IMR-90 (cell line): ENCODE measurements around the gene PRLR. TPM values are rescaled to one million over a fixed set of nuclear protein-coding genes. Genes with fewer than 3 reads are reported as not detected.

ENCODE experiments used
- ATAC-seq: fragments of 200-7000 bp; cut with Tn5 transposase; 2 replicates; pipeline ENCODE4 v1.9.1; 2020; ENCODE audit warnings: low read depth, mild to moderate bottlenecking, moderate library complexity
- BruUV-seq: library from RNA; stranded (reverse); fragments of 400-500 nt; replicated peaks from 2 replicates; lab custom pipeline; 2021; lab: Mats Ljungman, UMichigan
- CTCF ChIA-PET: fragments of 300-600 bp; formaldehyde crosslinking; extraction: SDS; loops from one replicate; lab custom pipeline; 2021; ENCODE audit warnings: antibody characterized with exemption; lab: Yijun Ruan, JAX
- POLR2A ChIA-PET: fragments of 300-600 bp; sonication (Branson Sonifier 250); formaldehyde crosslinking; loops from one replicate; lab custom pipeline; 2022; ENCODE audit warnings: antibody characterized with exemption; ENCODE audit not compliant: unreplicated experiment; lab: Charles Lee
- DNase-seq: peaks from one replicate; pipeline ENCODE4 v3.0.0; 2013
- H2AFZ ChIP-seq: replicated peaks from 2 replicates; pipeline ENCODE3; 2013; ENCODE audit warnings: low read length, mild to moderate bottlenecking; ENCODE audit not compliant: poor library complexity
- H2AK5ac ChIP-seq: 2 replicates; pipeline ENCODE4 v1.6.1; 2013; ENCODE audit warnings: low read depth, low read length, inconsistent platforms
- H2AK9ac ChIP-seq: replicated peaks from 2 replicates; pipeline ENCODE3; 2013; ENCODE audit warnings: mild to moderate bottlenecking, low read depth, low read length, moderate library complexity; ENCODE audit not compliant: poor library complexity
- H2BK120ac ChIP-seq: 2 replicates; pipeline ENCODE4 v1.6.1; 2013; ENCODE audit warnings: low read depth, low read length, inconsistent platforms
- H2BK15ac ChIP-seq: 3 replicates; pipeline ENCODE4 v1.6.1; 2013; ENCODE audit warnings: low read depth, low read length, inconsistent platforms
- H2BK20ac ChIP-seq: 2 replicates; pipeline ENCODE4 v1.6.1; 2013; ENCODE audit warnings: low read depth, mild to moderate bottlenecking, inconsistent platforms, low read length, moderate library complexity
- H2BK5ac ChIP-seq: 2 replicates; pipeline ENCODE4 v1.6.1; 2013; ENCODE audit warnings: mild to moderate bottlenecking, low read depth, low read length, inconsistent platforms; ENCODE audit not compliant: poor library complexity, severe bottlenecking
- H3K14ac ChIP-seq: replicated peaks from 2 replicates; pipeline ENCODE4 v1.6.1; 2013; ENCODE audit warnings: low read depth, low read length, inconsistent platforms
- H3K18ac ChIP-seq: 2 replicates; pipeline ENCODE4 v1.6.1; 2013; ENCODE audit warnings: low read depth, low read length, control low read depth
- H3K23ac ChIP-seq: 2 replicates; pipeline ENCODE4 v1.6.1; 2013; ENCODE audit warnings: low read depth, low read length, inconsistent platforms
- H3K27ac ChIP-seq: 2 replicates; pipeline ENCODE4 v1.5.1; 2013; ENCODE audit warnings: mild to moderate bottlenecking, control low read depth, low read length; ENCODE audit not compliant: insufficient read depth
- H3K27me3 ChIP-seq: 2 replicates; pipeline ENCODE4 v1.6.1; 2013; ENCODE audit warnings: low read length; ENCODE audit not compliant: control insufficient read depth, insufficient read depth
- H3K36me3 ChIP-seq: 2 replicates; pipeline ENCODE4 v1.6.1; 2013; ENCODE audit warnings: low read length, mixed read lengths; ENCODE audit not compliant: control insufficient read depth, insufficient read depth
- H3K4ac ChIP-seq: 2 replicates; pipeline ENCODE4 v1.6.1; 2013; ENCODE audit warnings: low read depth, low read length, inconsistent platforms
- H3K4me1 ChIP-seq: 2 replicates; pipeline ENCODE4 v1.6.1; 2013; ENCODE audit warnings: low read length, mixed read lengths; ENCODE audit not compliant: control insufficient read depth, insufficient read depth
- H3K4me2 ChIP-seq: 2 replicates; pipeline ENCODE4 v1.6.1; 2013; ENCODE audit warnings: low read depth, mild to moderate bottlenecking, control low read depth, low read length, moderate library complexity
- H3K4me3 ChIP-seq: 2 replicates; pipeline ENCODE4 v1.5.1; 2013; ENCODE audit warnings: low read depth, mild to moderate bottlenecking, control low read depth, low read length, moderate library complexity; ENCODE audit not compliant: insufficient read depth
- H3K56ac ChIP-seq: 2 replicates; pipeline ENCODE4 v1.6.1; 2013; ENCODE audit warnings: low read length, inconsistent platforms; ENCODE audit not compliant: insufficient read depth; ENCODE audit errors: extremely low read depth
- H3K79me1 ChIP-seq, 2 experiments: 2 replicates each; pipeline ENCODE4 v1.6.1; 2013; ENCODE audit warnings: low read length in 2 of 2, inconsistent platforms in 1 of 2, low read depth in 1 of 2
- H3K9ac ChIP-seq: 2 replicates; pipeline ENCODE4 v1.6.1; 2013; ENCODE audit warnings: low read depth, low read length, control low read depth
- H3K9me1 ChIP-seq: 2 replicates; pipeline ENCODE4 v1.6.1; 2013; ENCODE audit warnings: low read length, inconsistent platforms; ENCODE audit not compliant: insufficient read depth
- H3K9me3 ChIP-seq: 2 replicates; pipeline ENCODE4 v1.6.1; 2013; ENCODE audit warnings: low read length; ENCODE audit not compliant: control insufficient read depth, insufficient read depth
- H4K20me1 ChIP-seq: 2 replicates; pipeline ENCODE4 v1.6.1; 2013; ENCODE audit warnings: low read length, inconsistent platforms; ENCODE audit not compliant: insufficient read depth
- H4K5ac ChIP-seq: 2 replicates; pipeline ENCODE4 v1.6.1; 2013; ENCODE audit warnings: mild to moderate bottlenecking, low read depth, low read length, control low read depth
- H4K8ac ChIP-seq, 2 experiments: 2 replicates each; pipeline ENCODE4 v1.6.1; 2013; ENCODE audit warnings: low read depth in 2 of 2, low read length in 2 of 2, control low read depth in 1 of 2, inconsistent platforms in 1 of 2
- H4K91ac ChIP-seq: 2 replicates; pipeline ENCODE4 v1.6.1; 2013; ENCODE audit warnings: low read depth, low read length, inconsistent platforms; ENCODE audit not compliant: insufficient read depth
- BHLHE40 ChIP-seq: fragments of 150-350 bp; IDR thresholded peaks from 2 replicates; pipeline ENCODE4 v1.6.1; 2016; ENCODE audit warnings: mild to moderate bottlenecking, low read depth, low read length
- CEBPB ChIP-seq: IDR thresholded peaks from 2 replicates; pipeline ENCODE4 v1.6.1; 2012; ENCODE audit warnings: low read depth, low read length, improper control_type of control experiment
- CHD1 ChIP-seq: IDR thresholded peaks from 2 replicates; pipeline ENCODE4 v1.6.1; 2012; ENCODE audit warnings: low read depth, low read length, improper control_type of control experiment
- ELK1 ChIP-seq: fragments of 150-350 bp; IDR thresholded peaks from 2 replicates; pipeline ENCODE4 v1.6.1; 2016; ENCODE audit warnings: low read depth, mild to moderate bottlenecking, low read length, moderate library complexity, borderline replicate concordance
- FOS ChIP-seq: fragments of 150-350 bp; IDR thresholded peaks from 2 replicates; pipeline ENCODE4 v1.6.1; 2016; ENCODE audit warnings: low read depth, low read length
- MAFK ChIP-seq: IDR thresholded peaks from 2 replicates; pipeline ENCODE4 v1.6.1; 2012; ENCODE audit warnings: low read depth, low read length, improper control_type of control experiment
- MAZ ChIP-seq: IDR thresholded peaks from 2 replicates; pipeline ENCODE4 v1.6.1; 2012; ENCODE audit warnings: low read depth, mild to moderate bottlenecking, low read length, improper control_type of control experiment, moderate library complexity, borderline replicate concordance
- MXI1 ChIP-seq: IDR thresholded peaks from 2 replicates; pipeline ENCODE4 v1.6.1; 2012; ENCODE audit warnings: low read depth, mild to moderate bottlenecking, low read length, moderate library complexity, borderline replicate concordance
- NFE2L2 ChIP-seq: fragments of 150-350 bp; IDR thresholded peaks from 2 replicates; pipeline ENCODE4 v1.6.1; 2016; ENCODE audit warnings: low read depth, mild to moderate bottlenecking, low read length
- POLR2A ChIP-seq: IDR thresholded peaks from 2 replicates; pipeline ENCODE4 v1.6.1; 2012; ENCODE audit warnings: mild to moderate bottlenecking, low read depth, low read length
- RAD21 ChIP-seq: IDR thresholded peaks from 2 replicates; pipeline ENCODE4 v1.6.1; 2012; ENCODE audit warnings: low read length, improper control_type of control experiment
- RCOR1 ChIP-seq: IDR thresholded peaks from 2 replicates; pipeline ENCODE4 v1.6.1; 2012; ENCODE audit warnings: mild to moderate bottlenecking, low read length, improper control_type of control experiment; ENCODE audit not compliant: insufficient replicate concordance
- RFX5 ChIP-seq: IDR thresholded peaks from 2 replicates; pipeline ENCODE4 v1.8.0; 2012; ENCODE audit warnings: low read depth, mild to moderate bottlenecking, low read length, moderate library complexity
- SMC3 ChIP-seq: fragments of 150-350 bp; IDR thresholded peaks from 2 replicates; pipeline ENCODE4 v1.6.1; 2016; ENCODE audit warnings: low read depth, mild to moderate bottlenecking, antibody characterized with exemption, low read length, moderate library complexity
- USF2 ChIP-seq: fragments of 150-350 bp; IDR thresholded peaks from 2 replicates; pipeline ENCODE4 v1.6.1; 2017; ENCODE audit warnings: mild to moderate bottlenecking, antibody characterized with exemption, low read length, low read depth
- WGBS, 2 experiments: methylation state at CpG; one replicate each; pipeline versions ENCODE4 v1.1.5 to v1.1.7; 2013; ENCODE audit warnings: missing lambda C conversion rate in 2 of 2; ENCODE audit not compliant: insufficient read length in 1 of 2; ENCODE audit errors: extremely low coverage in 2 of 2; 5-methylcytosine and 5-hydroxymethylcytosine counted together
- dilution Hi-C: fragments of 300-500 bp; cut with HindIII; formaldehyde crosslinking; loops from one replicate; pipeline ENCODE4 v1.14.3; 2018; ENCODE audit warnings: low sequenced_read_pairs; ENCODE audit not compliant: unreplicated experiment
- in situ Hi-C: fragments of 300-500 bp; cut with MboI; formaldehyde crosslinking; loops from 3 replicates; pipeline ENCODE4 v1.14.3; 2019; ENCODE audit warnings: low sequenced_read_pairs, inconsistent platforms, mixed read lengths
- intact Hi-C: fragments of 100-400 bp; cut with micrococcal nuclease; formaldehyde crosslinking; loops from 2 replicates; pipeline ENCODE4 v1.10.0; 2022
- polyA plus RNA-seq, 3 experiments: library from polyadenylated mRNA; depleted of rRNA; stranded (reverse); fragments of >200 nt; gene quantifications; 2 replicates each; pipeline ENCODE4 v1.2.3, GENCODE V29; 2012; ENCODE audit warnings: low replicate concordance in 1 of 3
- total RNA-seq: library from RNA; depleted of rRNA; stranded (reverse); fragments of >200 nt; gene quantifications from 2 replicates; pipeline ENCODE4 v1.2.3, GENCODE V29; 2012

PRLR gene
- total and polyA plus RNA-seq, 2 of the 4 experiments (the other 2 are of a cell fraction), result 0.24 to 0.54 TPM

GRCh38 chr5:35188031-35188457 lies 42.2 kb downstream of the PRLR start:
- H2AK9ac ChIP-seq, result no peak overlapping the region
- no peak overlapping the region for H4K5ac ChIP-seq
- no peak for DNase-seq
- H3K14ac ChIP-seq, result no peak overlapping the region
- H2AFZ ChIP-seq, result no peak overlapping the region
- no peak overlapping the region for H3K4me3 ChIP-seq
- no peak overlapping the region for H2BK20ac ChIP-seq
- H2BK120ac ChIP-seq, result no peak overlapping the region
- H3K18ac ChIP-seq, result no peak overlapping the region
- no TSS peak for BruUV-seq
- H4K91ac ChIP-seq, result no peak overlapping the region
- H3K27ac ChIP-seq, result no peak overlapping the region
- H3K4me1 ChIP-seq, result no peaks in the 10 kb centered on the region
- no peak overlapping the region for H3K4ac ChIP-seq
- no peak for ATAC-seq
- CTCF ChIA-PET, result interaction anchor here (1.1 kb wide), 1 partner anchor 98 kb away, joined by 3 read pairs; no protein-coding TSS in a partner anchor
- in situ Hi-C loops, result no loop called here
- H2AK5ac ChIP-seq, result no peak overlapping the region
- no peaks in the 10 kb centered on the region for H3K9me3 ChIP-seq
- no peak overlapping the region for H2BK15ac ChIP-seq
- H3K79me1 ChIP-seq, result no peaks in the 10 kb centered on the region
- no peaks in the 10 kb centered on the region for H3K9me1 ChIP-seq
- H4K8ac ChIP-seq, result no peak overlapping the region
- H3K36me3 ChIP-seq, result no peaks in the 10 kb centered on the region
- no peaks in the 10 kb centered on the region for H4K20me1 ChIP-seq
- WGBS, 2 experiments, result 68% methylated on average over 3 of the region's 9 CpGs; no CpG with 5 or more reads in 1 of the 2 experiments
- no peak overlapping the region for H3K56ac ChIP-seq
- TF ChIP-seq RFX5 (no peak), FOS (no peak), RCOR1 (no peak), SMC3 (no peak), POLR2A (no peak), MXI1 (no peak), BHLHE40 (no peak), CEBPB (no peak), USF2 (no peak), ELK1 (no peak), MAFK (no peak), NFE2L2 (no peak), MAZ (no peak), CHD1 (no peak), RAD21 (no peak)
- H3K27me3 ChIP-seq, result peaks cover 41% of the 10 kb centered on the region
- no peak overlapping the region for H3K9ac ChIP-seq
- intact Hi-C loops, result no loop called here
- no peak overlapping the region for H2BK5ac ChIP-seq
- H3K4me2 ChIP-seq, result no peak overlapping the region
- POLR2A ChIA-PET, result no interaction called here
- H3K23ac ChIP-seq, result no peak overlapping the region
- dilution Hi-C loops, result no loop called here
